H1 (cell line): Measurements from ENCODE around the gene BTBD9. TPM values are rescaled to one million over a fixed set of nuclear protein-coding genes. Genes with fewer than 3 reads are reported as not detected.

Experiments used
- CTCF ChIA-PET: fragments of 300-600 bp; sonication (Branson Sonifier 250); formaldehyde crosslinking; loops from one replicate; lab custom pipeline; 2021; ENCODE audit not compliant: partially characterized antibody; lab: Charles Lee
- POLR2A ChIA-PET: fragments of 300-600 bp; sonication (Branson Sonifier 250); formaldehyde crosslinking; loops from one replicate; lab custom pipeline; 2021; ENCODE audit warnings: inconsistent platforms; ENCODE audit not compliant: partially characterized antibody; lab: Charles Lee
- DNase-seq, 2 experiments: peaks; one replicate each; pipeline versions ENCODE4 v3.0.0 to v3.0.0-alpha.2; 2010 to 2022; ENCODE audit warnings: low spot score in 2 of 2, low read depth in 1 of 2, mixed read lengths in 1 of 2
- FAIRE-seq: peaks from 2 replicates; lab custom pipeline; 2011; peaks lifted over from hg19 to GRCh38; lab: Jason Lieb, UNC
- H2AFZ ChIP-seq: 2 replicates; pipeline ENCODE4 v1.8.1; 2012; ENCODE audit warnings: low read length, inconsistent platforms
- H2AK5ac ChIP-seq: 2 replicates; pipeline ENCODE4 v1.6.1; 2013; ENCODE audit warnings: low read depth, low read length
- H2BK120ac ChIP-seq: replicated peaks from 2 replicates; pipeline ENCODE3; 2013; ENCODE audit warnings: low read depth, low read length, inconsistent platforms
- H2BK12ac ChIP-seq: 2 replicates; pipeline ENCODE4 v1.6.1; 2013; ENCODE audit warnings: low read depth, low read length
- H2BK15ac ChIP-seq: 2 replicates; pipeline ENCODE4 v1.6.1; 2013; ENCODE audit warnings: low read length
- H2BK20ac ChIP-seq: 2 replicates; pipeline ENCODE4 v1.6.1; 2013; ENCODE audit warnings: low read length
- H2BK5ac ChIP-seq: 2 replicates; pipeline ENCODE4 v1.6.1; 2013; ENCODE audit warnings: low read depth, low read length
- H3K14ac ChIP-seq: 2 replicates; pipeline ENCODE4 v1.6.1; 2013; ENCODE audit warnings: inconsistent platforms; ENCODE audit not compliant: insufficient read length
- H3K18ac ChIP-seq: 2 replicates; pipeline ENCODE4 v1.6.1; 2013; ENCODE audit warnings: low read length; ENCODE audit errors: extremely low read depth
- H3K23ac ChIP-seq: 2 replicates; pipeline ENCODE4 v1.6.1; 2013; ENCODE audit warnings: inconsistent platforms; ENCODE audit not compliant: insufficient read length
- H3K23me2 ChIP-seq: 2 replicates; pipeline ENCODE4 v1.6.1; 2013; ENCODE audit warnings: low read depth, low read length
- H3K27ac ChIP-seq: 2 replicates; pipeline ENCODE4 v1.6.1; 2011; ENCODE audit warnings: low read depth, low read length, inconsistent platforms
- H3K27me3 ChIP-seq, 4 experiments: replicated peaks in 1 of 4; 1 replicate in 1 of 4; 2 replicates in 3 of 4; pipeline versions ENCODE4 v1.6.1 to v1.8.1; 2011 to 2013; ENCODE audit warnings: low read length in 3 of 4, mild to moderate bottlenecking in 3 of 4, inconsistent platforms in 2 of 4, mixed read lengths in 2 of 4, moderate library complexity in 1 of 4; ENCODE audit not compliant: control insufficient read depth in 3 of 4, insufficient read depth in 3 of 4; ENCODE audit errors: extremely low read depth in 1 of 4
- H3K36me3 ChIP-seq, 4 experiments: 2 replicates each; pipeline versions ENCODE4 v1.6.1 to v1.8.1; 2011 to 2013; ENCODE audit warnings: mild to moderate bottlenecking in 4 of 4, low read length in 3 of 4, moderate library complexity in 2 of 4, control low read depth in 1 of 4, inconsistent platforms in 1 of 4; ENCODE audit not compliant: insufficient read depth in 4 of 4, control insufficient read depth in 2 of 4
- H3K4ac ChIP-seq: replicated peaks from 2 replicates; pipeline ENCODE3; 2013; ENCODE audit warnings: low read length, low read depth, mixed read lengths, inconsistent platforms; ENCODE audit not compliant: insufficient read length
- H3K4me1 ChIP-seq, 4 experiments: replicated peaks in 1 of 4; 1 replicate in 1 of 4; 2 replicates in 3 of 4; pipeline versions ENCODE4 v1.6.1 to v1.8.1; 2011 to 2013; ENCODE audit warnings: low read length in 3 of 4, inconsistent platforms in 2 of 4, mixed read lengths in 1 of 4; ENCODE audit not compliant: insufficient read depth in 4 of 4, control insufficient read depth in 3 of 4
- H3K4me2 ChIP-seq, 2 experiments: 2 replicates each; pipeline versions ENCODE4 v1.6.1 to v1.8.1; 2011 to 2013; ENCODE audit warnings: low read depth in 2 of 2, low read length in 2 of 2, control low read depth in 1 of 2, inconsistent platforms in 1 of 2, mild to moderate bottlenecking in 1 of 2; ENCODE audit not compliant: insufficient read depth in 1 of 2
- H3K4me3 ChIP-seq, 4 experiments: fragments of 200-600, 300-600 bp in 1 of 4; sonication (generic), shearing (Covaris generic), sonication (Bioruptor Twin) in 1 of 4; 2 replicates each; pipeline versions ENCODE4 v1.5.1 to v1.8.1; 2011 to 2016; ENCODE audit warnings: low read length in 4 of 4, low read depth in 3 of 4, control low read depth in 2 of 4, inconsistent platforms in 2 of 4, mild to moderate bottlenecking in 2 of 4, mixed read lengths in 1 of 4, moderate library complexity in 1 of 4; ENCODE audit not compliant: insufficient read depth in 2 of 4; ENCODE audit errors: extremely low read depth in 1 of 4
- H3K56ac ChIP-seq: replicated peaks from 2 replicates; pipeline ENCODE3; 2013; ENCODE audit warnings: low read depth, mild to moderate bottlenecking, mixed read lengths, low read length, inconsistent platforms; ENCODE audit not compliant: insufficient read length
- H3K79me1 ChIP-seq: 2 replicates; pipeline ENCODE4 v1.6.1; 2013; ENCODE audit warnings: low read depth, low read length, control low read depth
- H3K79me2 ChIP-seq, 2 experiments: 2 replicates each; pipeline versions ENCODE4 v1.6.1 to v1.8.1; 2012 to 2013; ENCODE audit warnings: low read length in 2 of 2, mild to moderate bottlenecking in 2 of 2, inconsistent platforms in 1 of 2; ENCODE audit not compliant: insufficient read depth in 2 of 2, control insufficient read depth in 1 of 2
- H3K9ac ChIP-seq, 4 experiments: replicated peaks in 1 of 4; 1 replicate in 1 of 4; 2 replicates in 3 of 4; pipeline versions ENCODE4 v1.6.1 to v1.8.1; 2011 to 2013; ENCODE audit warnings: low read depth in 3 of 4, low read length in 3 of 4, control low read depth in 2 of 4, mild to moderate bottlenecking in 2 of 4, moderate library complexity in 2 of 4, inconsistent platforms in 1 of 4; ENCODE audit errors: extremely low read depth in 1 of 4
- H3K9me3 ChIP-seq, 2 experiments: 2 replicates each; pipeline versions ENCODE4 v1.6.1 to v1.8.1; 2012 to 2013; ENCODE audit warnings: mild to moderate bottlenecking in 2 of 2, moderate library complexity in 2 of 2, control low read depth in 1 of 2, inconsistent platforms in 1 of 2, low read depth in 1 of 2, low read length in 1 of 2, mixed read lengths in 1 of 2; ENCODE audit not compliant: insufficient read depth in 2 of 2
- H4K20me1 ChIP-seq, 2 experiments: replicated peaks in 1 of 2; 2 replicates each; pipeline versions ENCODE3 to v1.8.1; 2011 to 2013; ENCODE audit warnings: inconsistent platforms in 2 of 2, low read length in 2 of 2, mild to moderate bottlenecking in 1 of 2; ENCODE audit not compliant: insufficient read depth in 2 of 2, control insufficient read depth in 1 of 2
- H4K5ac ChIP-seq: 2 replicates; pipeline ENCODE4 v1.6.1; 2013; ENCODE audit warnings: low read length, low read depth, mixed read lengths, inconsistent platforms; ENCODE audit not compliant: insufficient read length
- H4K8ac ChIP-seq: 2 replicates; pipeline ENCODE4 v1.8.0; 2013; ENCODE audit warnings: mild to moderate bottlenecking, moderate library complexity, low read length, inconsistent platforms; ENCODE audit not compliant: insufficient read depth; ENCODE audit errors: extremely low read depth
- H4K91ac ChIP-seq: replicated peaks from 2 replicates; pipeline ENCODE3; 2013; ENCODE audit warnings: low read length, mixed read lengths, inconsistent platforms; ENCODE audit not compliant: insufficient read length
- ATF3 ChIP-seq: IDR thresholded peaks from 2 replicates; pipeline ENCODE4 v1.6.1; 2011; ENCODE audit warnings: low read depth, mild to moderate bottlenecking, low read length; ENCODE audit not compliant: insufficient read depth
- TEAD4 ChIP-seq: IDR thresholded peaks from 2 replicates; pipeline ENCODE4 v1.6.1; 2012; ENCODE audit warnings: low read depth, low read length, inconsistent platforms, mixed read lengths
- WGBS, 2 experiments: shearing (Covaris generic) in 1 of 2; methylation state at CpG; one replicate each; pipeline versions ENCODE4 v1.1.6 to v1.1.7; 2013 to 2015; ENCODE audit warnings: low lambda C conversion rate in 2 of 2, mixed read lengths in 2 of 2, inconsistent platforms in 1 of 2, low coverage in 1 of 2, missing lambda C conversion rate in 1 of 2; ENCODE audit not compliant: insufficient replicate concordance in 2 of 2, insufficient coverage in 1 of 2, insufficient read length in 1 of 2; ENCODE audit errors: extremely low coverage in 1 of 2, missing lambda C conversion rate in 1 of 2; 5-methylcytosine and 5-hydroxymethylcytosine counted together
- polyA plus RNA-seq, 7 experiments: library from polyadenylated mRNA; depleted of rRNA in 3 of 7; stranded (reverse) in 5 of 7; unstranded in 2 of 7; fragments of >200 nt in 5 of 7; fragments of 200-250 nt in 2 of 7; gene quantifications; 1 replicate in 5 of 7; 2 replicates in 1 of 7; 4 replicates in 1 of 7; pipeline versions ENCODE4 v1.2.1 to v1.2.3, GENCODE V29; 2011 to 2013; ENCODE audit warnings: missing spikeins in 2 of 7, mixed read lengths in 2 of 7
- total RNA-seq: library from RNA; stranded (reverse); fragmentation: NEBNext Ultra II Directional; extraction: Animal tissue kit (Norgen Biotek cat#: 25700); gene quantifications from 2 replicates; pipeline ENCODE4 v1.2.1, GENCODE V29; 2021

Gene BTBD9
- total and polyA plus RNA-seq, 2 of the 8 experiments (the other 6 are each of a cell fraction or from before 2014, with no cell fraction given) = 0.92 to 4.1 TPM

GRCh38 chr6:38273325-38273724 is 366.4 kb downstream of the BTBD9 start:
- Histone ChIP-seq H3K79me2 (no peaks in the 10 kb centered on the region), H3K4me1 (peaks cover 2 to 19% (median 14%) of the 10 kb centered on the region in 4 experiments), H3K56ac (no peak overlapping the region), H2BK15ac (no peak overlapping the region), H3K9me3 (no peaks in the 10 kb centered on the region), H3K4me2 (0 out of 4 replicates have a peak overlapping the region, but pooled peaks of 1 of the 2 experiments have one; percentile 22), H2BK120ac (no peak overlapping the region), H4K20me1 (no peaks in the 10 kb centered on the region), H2BK20ac (no peak overlapping the region), H3K18ac (no peak overlapping the region), H4K91ac (no peak overlapping the region), H3K79me1 (no peaks in the 10 kb centered on the region), H2AFZ (no peak overlapping the region), H3K4me3 (no peak overlapping the region), H4K8ac (no peak overlapping the region), H3K14ac (no peak overlapping the region), H4K5ac (no peak overlapping the region), H3K4ac (no peak overlapping the region), H2AK5ac (no peak overlapping the region), H3K36me3 (no peaks in the 10 kb centered on the region), H2BK5ac (no peak overlapping the region), H3K27me3 (no peaks in the 10 kb centered on the region; a peak in 1 of 7 replicates), H3K27ac (no peak overlapping the region), H3K23ac (no peak overlapping the region), H2BK12ac (no peak overlapping the region), H3K23me2 (no peaks in the 10 kb centered on the region)
- DNase-seq = no peak
- POLR2A ChIA-PET = no interaction called here
- no peak for FAIRE-seq
- CTCF ChIA-PET = interaction anchor here (0.8 to 1.3 kb wide), 2 partner anchors 221 to 472 kb away, joined by 3 to 4 read pairs; no protein-coding TSS in a partner anchor
- 100% methylated on average over 1 of the region's 1 CpG; no CpG with 5 or more reads in 1 of the 2 experiments for WGBS, 2 experiments
- 0 out of 2 replicates have a peak, but pooled peaks have one; percentile 9 for TF ChIP-seq TEAD4
- no peak for TF ChIP-seq ATF3
- TF ChIP-seq, all 59 proteins: peak for 1
- no peak overlapping the region for H3K9ac ChIP-seq
